Activated CD8-positive, alpha-beta memory T cell treated with anti-CD3 and anti-CD28 coated beads for 24 hours (primary cell): ENCODE measurements around the gene FAF1.
"Not testable (repeated sequence)": the region's sequence is repeated elsewhere in the genome, so short reads cannot be mapped to it uniquely, and the experiment has no call there.

Experiments used
- DNase-seq: peaks from one replicate; pipeline ENCODE4 v3.0.0-alpha.2; 2020

The FAF1 gene

DNA sequence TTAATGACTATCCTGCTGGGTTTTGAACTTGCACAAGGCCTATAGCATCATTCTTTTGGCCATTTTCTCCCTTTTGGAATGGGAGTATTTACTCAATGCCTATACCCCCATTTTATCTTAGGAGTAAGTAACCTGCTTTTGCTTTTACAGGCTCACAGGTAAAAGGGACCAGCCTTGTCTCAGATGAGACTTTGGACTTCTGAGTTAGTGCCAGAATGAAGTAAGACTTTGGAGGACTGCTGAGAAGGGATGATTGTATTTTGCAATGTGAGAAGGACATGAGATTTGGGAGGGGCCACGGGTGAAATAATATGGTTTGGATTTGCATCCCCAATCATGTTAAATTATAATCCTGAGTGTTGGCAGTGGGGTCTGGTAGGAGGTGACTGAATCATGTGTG, 212.7 kb downstream of the FAF1 start:
- DNase-seq = no peak

DNA sequence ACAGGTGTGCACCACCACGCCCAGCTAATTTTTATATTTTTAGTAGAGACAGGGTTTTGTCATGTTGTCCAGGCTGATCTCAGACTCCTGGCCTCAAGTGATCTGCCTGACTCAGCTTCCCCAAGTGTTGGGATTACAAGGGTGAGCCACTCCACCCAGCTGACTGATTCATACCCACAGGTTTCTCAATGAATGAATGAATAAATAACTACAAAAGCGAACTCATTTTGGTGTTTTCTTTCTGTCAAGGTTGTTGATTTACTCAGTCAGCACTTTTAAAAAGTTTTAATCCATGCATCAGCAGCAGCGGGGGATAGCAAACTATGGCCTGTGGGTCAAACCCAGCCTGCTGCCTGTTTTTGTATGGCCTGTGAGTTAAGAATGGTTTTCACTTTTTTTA, 217.5 kb downstream of the FAF1 start:
- no peak for DNase-seq

DNA sequence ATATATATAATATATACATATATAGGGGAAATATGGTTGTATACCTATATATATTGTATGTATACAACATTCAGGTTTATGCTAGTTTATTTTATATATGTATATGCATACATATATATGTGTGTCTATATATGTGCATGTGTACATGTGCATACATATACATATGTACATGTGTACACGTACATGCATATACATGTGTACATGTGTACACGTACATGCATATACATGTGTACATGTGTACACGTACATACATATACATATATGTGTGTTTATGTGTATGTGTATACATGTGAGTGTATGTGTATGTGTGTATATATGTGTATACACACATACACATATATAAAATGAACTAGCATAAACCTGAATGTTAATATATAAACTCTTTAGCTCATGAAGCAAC, 220.9 kb downstream of the FAF1 start:
- no peak for DNase-seq

DNA sequence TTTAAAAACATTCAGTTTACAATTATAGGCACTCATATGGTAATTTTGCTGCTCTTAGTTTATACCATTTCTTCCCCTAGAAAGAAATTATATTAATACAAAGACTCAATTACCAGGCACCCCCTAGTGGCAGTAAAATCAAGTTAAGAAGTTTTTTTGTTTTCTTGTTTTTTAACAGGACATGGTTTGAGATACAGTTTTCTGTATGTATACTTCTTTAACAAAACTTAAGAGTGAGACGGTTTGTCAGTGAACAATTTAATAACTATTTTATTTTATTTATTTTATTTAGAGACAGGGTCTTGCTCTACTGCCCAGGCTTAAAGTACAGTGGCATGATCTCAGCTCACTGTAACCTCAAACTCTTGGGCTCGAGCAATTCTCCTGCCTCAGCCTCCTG, 224.6 kb downstream of the FAF1 start:
- DNase-seq = no peak

DNA sequence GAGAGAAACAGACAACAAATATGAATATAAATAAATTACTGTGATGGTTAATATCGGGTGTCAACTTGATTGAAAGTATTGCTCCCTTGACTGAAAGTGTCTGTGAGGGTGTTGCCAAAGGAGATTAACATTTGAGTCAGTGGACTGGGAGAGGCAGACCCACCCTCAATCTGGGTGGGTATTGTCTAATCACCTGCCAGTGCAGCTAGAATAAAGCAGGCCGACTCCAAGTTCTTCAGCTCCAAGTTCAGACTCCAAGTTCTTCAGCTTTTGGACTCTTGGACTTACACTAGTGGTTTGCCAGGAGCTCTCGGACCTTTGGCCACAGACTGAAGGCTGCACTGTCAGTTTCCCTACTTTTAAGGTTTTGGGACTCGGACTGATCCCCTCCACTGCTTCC, 232.5 kb downstream of the FAF1 start:
- not testable (repeated sequence) for DNase-seq

DNA sequence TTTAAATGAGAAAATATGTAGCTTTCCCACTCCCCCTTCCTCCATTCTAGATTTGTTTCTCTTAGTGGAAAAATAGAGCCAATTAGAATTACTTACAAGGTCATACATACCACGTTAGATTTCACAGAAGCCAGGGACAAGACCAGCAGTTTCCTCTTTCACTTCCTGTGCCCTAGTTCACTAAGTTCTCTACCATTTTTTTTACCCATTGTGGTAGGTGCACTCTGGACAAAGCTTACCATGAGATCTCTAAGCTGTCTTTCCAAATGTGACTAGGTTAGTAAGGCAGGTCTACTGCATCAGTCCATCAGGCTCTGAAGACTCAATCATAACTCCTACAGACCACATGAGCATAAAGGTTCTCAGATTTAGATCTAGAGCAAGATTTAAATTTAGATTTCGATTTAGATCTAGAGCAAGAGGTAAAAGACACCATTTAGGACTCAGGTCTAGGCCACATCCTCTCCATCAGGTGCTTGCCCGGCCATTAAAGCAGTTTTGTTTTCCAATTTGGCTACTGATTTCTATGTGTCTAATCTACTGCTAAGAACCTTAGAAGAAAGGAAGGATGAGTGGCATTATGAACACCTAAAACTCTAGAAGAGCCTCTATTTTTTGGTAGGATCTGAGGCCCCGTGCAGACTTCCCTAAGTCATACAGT, 235.3 kb downstream of the FAF1 start:
- DNase-seq = no peak

DNA sequence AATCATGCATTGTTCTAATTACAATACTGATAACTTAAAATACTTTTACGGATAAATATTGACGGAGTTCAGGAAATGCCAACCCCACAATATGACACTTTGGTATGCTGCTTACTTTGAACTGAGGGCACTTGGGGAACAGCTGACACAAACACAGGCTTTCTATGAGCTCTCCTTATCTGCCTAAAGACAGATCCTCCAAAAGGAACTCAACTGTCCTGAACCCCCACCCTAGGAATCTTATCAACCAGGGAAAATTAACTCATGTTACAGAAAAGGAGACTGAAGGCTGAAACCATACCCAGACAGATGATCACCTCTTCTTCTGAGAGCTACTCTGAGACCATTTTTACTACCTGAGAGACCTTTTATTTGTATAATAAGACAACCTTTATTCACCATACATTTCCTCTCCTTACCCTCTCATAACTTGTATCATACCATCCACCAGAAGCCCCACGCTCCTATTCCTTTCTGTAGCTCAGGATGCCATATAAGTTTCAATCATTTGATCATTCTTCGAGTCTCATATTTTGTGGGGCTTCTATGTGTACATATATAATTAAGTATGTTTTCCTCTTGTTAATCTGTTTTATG, 239.5 kb downstream of the FAF1 start:
- DNase-seq = no peak

DNA sequence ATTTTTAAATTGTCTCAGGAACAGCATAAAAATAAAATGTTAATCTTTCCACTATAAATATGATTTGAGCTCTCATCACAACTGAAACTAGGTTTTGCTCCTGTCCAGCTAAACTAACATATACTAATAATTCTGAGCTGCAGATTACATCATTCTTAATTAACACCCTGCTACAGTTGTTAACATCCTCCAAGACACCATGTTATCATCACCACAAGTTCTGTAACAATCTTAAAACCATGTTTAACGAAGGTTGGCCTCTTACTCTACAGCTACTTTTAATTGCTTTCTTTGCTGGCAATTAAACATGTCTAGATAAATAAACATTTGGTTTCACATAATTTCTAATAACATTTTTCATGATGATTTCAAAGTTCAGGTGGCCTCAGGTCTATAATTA, 240.9 kb downstream of the FAF1 start:
- no peak for DNase-seq

DNA sequence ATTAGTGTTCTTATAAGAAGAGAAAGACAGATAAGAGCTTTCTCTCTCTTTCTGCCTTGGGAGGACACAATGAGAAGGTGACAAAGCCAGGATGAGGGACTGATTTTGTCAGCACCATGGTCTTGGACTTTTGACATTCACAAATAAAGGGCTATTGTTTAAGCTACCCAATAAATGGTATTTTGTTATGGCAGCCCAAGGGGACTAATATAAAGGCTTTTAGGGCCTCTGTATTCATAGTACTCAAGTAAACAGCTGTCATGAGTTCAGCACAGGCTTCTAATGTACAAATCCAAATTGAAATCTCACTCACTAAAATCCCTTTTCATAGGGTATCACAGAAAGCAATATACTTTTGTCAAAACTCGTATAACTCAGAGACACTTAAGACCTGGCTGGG, 242.7 kb downstream of the FAF1 start:
- DNase-seq = no peak

DNA sequence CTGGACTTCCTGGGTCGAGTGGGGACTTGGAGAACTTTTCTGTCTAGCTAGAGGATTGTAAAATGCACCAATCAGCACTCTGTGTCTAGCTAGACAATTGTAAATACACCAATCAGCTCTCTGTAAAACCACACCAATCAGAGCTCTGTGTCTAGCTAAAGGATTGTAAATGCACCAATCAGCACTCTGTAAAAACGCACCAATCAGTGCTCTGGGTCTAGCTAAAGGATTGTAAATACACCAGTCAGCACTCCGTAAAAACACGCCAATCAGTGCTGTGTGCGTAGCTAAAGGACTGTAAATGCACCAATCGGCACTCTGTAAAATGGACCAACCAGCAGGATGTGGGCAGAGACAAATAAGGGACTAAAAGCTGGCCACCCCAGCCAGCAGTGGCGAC, 243.6 kb downstream of the FAF1 start:
- DNase-seq = not testable (repeated sequence)

DNA sequence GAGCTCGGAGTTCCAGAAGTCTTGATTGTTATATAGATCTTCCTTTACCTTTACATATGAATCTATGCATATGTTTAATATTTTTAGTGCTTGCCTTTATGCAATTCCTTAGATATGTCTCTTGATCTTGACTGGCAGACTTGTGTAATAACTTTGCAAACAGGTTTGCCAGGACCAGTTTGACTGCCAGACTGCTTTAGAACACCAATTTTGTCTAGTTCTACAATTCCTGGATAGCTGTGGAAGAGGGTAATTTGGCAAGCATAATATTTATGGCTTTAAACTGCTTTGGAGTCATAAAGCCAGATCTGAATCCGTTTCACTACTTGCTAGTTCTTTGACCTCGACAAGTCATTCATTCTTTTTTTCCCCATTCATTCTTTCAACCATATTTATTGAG, 250.0 kb downstream of the FAF1 start:
- DNase-seq = no peak

DNA sequence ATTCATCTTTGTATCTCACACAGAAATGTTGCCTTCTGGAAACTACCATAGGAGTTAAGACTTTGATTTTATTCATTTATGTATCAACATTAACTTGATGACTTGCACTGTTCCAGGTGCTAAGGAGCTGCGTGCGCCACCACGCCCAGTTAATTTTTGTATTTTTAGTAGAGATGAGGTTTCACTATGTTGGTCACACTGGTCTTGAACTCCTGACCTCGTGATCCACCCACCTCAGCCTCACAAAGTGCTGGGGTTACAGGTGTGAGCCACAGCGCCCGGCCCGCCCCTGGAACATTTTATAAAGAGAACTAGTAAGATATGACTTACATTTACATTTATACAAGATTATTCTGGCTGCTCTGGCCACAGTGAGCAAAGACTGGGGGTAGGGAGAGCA, 252.2 kb downstream of the FAF1 start:
- DNase-seq = no peak

DNA sequence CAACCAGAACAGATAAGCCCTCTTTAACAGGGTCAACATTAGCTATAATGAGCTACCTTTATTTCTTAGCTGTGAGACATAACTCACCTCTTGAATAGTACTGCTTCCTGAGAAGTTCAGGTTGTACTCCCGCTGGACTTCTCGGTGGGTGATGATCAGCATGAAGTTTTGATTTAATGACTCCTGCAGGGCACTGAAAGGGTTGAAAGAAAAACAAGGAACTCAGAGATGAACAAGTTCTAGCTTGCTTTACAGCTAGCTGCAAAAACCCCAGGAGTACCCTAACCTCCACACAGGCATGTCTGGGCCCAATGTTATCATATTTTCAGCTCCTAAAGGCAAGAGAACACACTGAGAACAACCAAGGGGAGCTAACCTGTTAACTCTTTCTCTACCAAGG, 254.4 kb downstream of the FAF1 start:
- no peak for DNase-seq

DNA sequence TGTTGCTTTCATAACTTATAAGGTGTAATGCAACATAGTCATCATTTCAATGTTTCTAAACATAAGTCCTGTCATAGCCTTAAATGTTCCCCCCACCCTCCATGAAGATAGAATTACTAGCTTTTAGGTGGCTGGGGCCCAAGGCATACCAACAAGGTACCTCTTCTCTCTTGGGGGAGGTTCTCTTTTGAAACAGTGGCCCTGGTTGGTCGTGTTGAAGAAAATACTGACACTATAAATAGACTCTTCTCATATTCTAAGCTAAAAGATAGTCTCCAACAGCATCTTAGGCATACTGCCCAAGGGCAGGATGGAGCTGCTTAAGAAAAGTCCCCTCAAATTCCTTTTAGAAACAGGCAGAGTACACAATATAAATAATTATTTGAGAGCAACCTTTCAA, 255.0 kb downstream of the FAF1 start:
- DNase-seq = no peak

DNA sequence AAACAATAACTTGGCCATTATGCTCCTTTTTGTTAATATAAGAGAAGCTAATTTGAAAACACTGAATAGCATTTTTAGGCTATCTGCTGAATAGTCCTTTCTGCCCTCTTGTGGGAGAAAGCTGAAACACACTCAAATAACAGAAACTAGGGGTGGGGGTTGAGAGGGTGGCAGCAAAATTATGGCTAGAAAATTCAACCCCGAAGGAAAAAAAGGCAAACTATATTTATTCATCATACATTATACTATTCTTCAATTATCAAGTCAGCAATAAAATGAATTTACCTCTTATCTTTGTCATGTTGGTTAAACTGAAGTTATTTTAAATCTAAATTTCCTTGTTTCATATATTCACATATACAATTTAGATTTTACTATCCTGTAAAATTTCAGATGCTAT, 255.9 kb downstream of the FAF1 start:
- DNase-seq = no peak

DNA sequence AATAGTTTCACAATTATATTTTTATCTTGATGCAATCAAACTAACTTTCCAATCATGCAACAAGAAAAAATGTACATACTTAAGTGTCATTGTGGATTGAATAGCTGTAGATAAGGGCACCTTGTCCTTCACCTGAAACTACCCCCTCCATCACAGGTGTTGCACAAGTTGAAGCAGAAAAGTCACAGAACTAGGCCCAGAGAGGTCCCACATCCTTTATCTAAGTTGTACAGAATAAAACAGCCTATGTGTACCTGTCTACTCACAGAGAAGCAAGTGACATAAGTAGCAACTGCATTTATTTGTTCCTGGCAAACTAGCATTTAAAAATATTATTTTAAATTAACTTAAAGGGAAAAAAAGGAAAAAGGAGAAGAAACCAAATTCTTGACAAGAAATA, 256.8 kb downstream of the FAF1 start:
- DNase-seq = no peak

DNA sequence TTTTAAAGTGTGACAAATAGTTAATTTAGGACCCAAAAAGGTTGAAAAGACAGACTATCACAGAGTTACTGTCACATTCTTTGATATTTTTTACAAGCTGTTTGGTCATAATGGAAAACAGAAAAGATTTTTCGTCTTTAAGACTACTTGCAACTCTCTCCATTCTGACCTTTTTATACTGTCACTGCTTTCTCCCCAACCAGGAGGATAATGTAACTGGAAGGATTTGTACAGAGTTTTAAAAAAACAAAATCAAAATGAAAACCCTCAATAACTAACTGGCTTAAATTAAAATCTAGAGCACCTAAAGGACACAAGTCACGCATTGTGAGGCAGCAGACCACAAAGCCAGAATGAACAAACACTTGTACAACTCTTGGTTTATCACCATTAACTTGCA, 257.7 kb downstream of the FAF1 start:
- no peak for DNase-seq

DNA sequence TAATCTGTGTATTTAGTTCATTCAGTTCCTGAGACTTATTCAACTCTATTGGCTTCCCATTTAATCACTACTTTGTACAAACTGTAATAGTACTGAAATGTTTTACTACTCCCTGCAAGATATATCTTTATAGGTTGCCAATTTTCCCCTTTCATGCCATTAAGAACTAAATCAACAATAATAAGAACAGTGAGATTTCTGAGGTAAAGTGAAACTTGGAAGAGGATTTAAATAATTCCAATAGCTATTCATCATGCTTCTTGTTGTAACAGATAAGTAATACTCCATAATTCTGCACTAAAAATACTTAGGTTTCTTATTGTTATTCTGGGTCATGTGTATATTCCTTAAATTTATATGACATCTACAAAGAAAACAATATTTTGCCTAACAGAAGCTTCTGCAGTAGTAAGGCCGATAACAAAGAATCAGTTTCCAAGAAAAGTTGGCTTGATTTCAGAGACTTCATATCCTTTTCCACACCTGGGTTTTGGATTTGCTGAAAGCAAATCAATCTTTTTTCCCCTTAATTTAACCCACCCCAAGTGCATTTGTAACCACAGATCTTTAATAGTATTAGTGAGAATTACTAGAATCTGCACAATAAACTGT, 258.3 kb downstream of the FAF1 start:
- DNase-seq = no peak

DNA sequence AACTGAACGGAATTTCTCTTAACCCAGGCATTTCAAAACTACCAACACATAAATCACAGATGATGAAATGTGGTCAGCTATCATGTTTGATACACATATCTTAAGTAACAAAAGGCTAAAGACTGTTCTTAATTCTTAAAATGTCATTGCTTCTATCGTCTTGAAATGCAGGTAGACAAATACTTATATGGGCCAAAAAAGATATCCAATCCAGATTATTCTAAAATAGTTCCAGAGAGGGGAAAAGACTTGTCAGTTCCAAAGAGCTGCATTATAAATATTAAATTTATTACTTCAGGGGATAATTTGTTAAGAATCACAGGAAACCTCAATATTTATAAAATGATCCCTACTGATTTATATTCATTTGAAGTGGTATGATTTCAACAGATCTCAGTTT, 259.4 kb downstream of the FAF1 start:
- DNase-seq = no peak

DNA sequence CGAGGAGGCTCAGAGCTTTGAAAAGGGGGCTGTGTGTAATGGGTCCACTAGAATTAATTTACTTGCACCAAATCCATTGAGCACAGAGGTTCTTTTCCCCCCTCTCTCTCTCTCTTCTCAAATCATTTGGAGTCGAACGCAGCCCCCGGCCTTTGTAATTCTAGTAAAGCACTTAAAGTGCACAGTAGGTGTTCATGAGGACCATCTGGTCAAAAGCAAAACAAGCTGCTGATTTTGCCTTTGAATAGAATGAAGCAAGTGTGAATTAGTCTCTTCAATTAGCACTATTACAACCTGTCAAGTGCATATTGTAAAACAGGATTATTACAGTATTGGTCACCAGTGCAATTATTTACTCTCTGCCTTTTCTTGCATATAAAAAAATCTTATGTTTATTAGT, 259.9 kb downstream of the FAF1 start:
- no peak for DNase-seq

DNA sequence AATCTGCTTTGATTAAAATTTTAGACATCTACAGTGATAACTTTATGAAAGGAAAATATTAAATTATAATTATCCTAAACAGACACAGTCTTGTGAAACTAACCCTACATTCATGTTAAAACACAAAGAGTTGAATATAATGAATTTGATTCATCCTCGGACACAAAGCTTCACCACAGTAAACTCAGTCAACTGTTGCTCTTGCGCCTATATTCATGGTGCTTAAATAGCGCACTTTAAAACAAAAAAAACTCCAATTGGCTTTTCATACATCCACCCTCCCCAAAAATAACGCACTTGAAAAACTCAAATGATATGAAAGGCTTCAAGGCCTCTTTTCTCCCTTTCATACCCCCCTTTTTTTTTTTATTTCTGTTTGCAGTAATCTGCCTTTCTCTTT, 260.3 kb downstream of the FAF1 start:
- DNase-seq = no peak

DNA sequence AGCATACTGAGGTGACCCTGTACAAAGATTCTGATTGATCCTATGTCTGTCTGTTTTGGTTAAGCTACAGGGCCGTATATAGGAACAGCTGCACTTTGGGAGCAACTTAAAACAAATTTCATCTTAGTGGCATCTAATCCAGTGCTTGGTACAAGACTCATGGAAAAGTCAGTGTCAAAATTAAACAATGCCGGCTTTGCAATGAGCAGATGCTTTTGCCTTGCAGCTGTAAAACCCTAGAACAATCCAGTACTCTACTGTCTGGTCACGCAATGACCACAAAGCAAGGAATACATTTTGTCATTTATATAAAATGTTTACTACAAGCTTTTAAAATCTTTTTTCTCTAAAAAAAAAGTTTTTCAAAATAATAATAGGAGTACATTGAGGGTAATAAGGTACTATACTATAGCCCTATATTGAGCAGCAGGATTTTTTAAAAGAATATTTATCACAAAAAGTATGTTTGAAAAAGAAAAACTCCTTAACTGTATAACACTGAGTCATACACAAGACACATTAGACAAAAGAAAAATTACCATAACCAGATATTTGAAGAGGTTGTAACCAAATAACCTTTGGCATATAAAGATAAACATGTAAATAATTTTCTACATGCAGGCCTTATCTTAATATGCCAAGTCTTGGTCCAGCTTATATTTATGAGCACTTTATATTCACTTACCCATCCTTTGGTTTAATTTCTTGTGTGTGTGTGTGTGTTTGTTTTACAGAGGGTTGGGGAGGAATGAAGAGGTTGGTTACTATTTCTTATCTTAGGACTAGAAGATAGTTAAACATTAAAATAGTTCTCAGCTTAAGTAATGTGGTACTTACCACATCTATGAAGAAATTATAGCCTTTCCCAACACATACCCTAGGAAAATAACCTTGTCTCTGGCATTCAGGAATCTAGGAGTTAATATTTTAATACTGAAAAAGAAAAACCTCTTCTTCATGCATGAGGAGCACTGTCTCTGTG, 262.3 kb downstream of the FAF1 start:
- no peak for DNase-seq

DNA sequence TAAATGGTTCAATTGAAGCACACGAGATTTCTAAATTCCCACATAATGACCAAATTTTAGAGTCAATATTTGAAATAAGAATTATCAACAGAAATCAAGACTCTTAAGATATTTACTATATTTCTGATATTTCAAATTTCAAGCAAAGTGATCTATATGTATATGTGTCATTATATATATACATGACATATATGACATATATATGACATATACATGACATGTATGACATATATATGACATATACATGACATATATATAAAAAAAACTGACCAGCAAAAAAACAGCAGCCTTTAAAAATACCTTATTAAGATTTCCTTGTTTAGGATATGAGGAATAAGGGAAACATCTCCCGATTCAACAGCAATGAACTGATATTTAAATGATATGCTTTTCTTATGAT, 266.2 kb downstream of the FAF1 start:
- no peak for DNase-seq

DNA sequence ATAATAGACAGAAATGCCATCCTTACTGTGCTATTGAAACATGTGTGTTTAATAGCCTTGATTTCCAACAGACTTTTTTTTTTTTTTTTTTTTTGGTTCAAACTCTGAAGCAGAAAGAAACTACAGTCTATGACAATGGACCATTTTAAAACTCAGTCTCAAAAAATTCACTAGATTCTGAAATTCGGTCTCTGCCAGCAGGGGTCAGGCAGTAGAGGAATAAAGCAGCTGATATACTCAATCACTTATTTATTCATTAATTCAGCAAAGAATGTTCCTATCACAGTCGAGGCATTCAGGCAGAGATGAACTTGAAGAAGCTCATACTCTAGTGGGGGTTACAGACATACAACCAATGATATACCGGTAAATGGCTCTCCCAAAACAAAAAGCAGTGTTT, 275.9 kb downstream of the FAF1 start:
- no peak for DNase-seq
